PC-3 (cell line): ENCODE results near the gene MTPN.

Experiments used
- EZH2 ChIP-seq: fragments of 300-600 bp; sonication (generic); IDR thresholded peaks from one replicate; pipeline ENCODE4 v1.6.1; 2017; ENCODE audit warnings: antibody characterized with exemption, mild to moderate bottlenecking, low read length; ENCODE audit not compliant: unreplicated experiment
- EZH2phosphoT487 ChIP-seq: fragments of 300-600 bp; sonication (generic); IDR thresholded peaks from 2 replicates; pipeline ENCODE4 v1.6.1; 2018; ENCODE audit warnings: mild to moderate bottlenecking, antibody characterized with exemption, low read length, borderline replicate concordance

- TF ChIP-seq EZH2 (no peak), EZH2phosphoT487 (no peak)
These were observed 23.2 kb upstream of the MTPN start for GRCh38 chr7:136000288-136000913.
